Measurements from ENCODE around the gene NUP50. TPM values are rescaled to one million over a fixed set of nuclear protein-coding genes. Genes with fewer than 3 reads are reported as not detected.

Gene NUP50
- total and polyA plus RNA-seq, 2 donors from 2014 or later, result 11.3 to 64.2 TPM

DNA sequence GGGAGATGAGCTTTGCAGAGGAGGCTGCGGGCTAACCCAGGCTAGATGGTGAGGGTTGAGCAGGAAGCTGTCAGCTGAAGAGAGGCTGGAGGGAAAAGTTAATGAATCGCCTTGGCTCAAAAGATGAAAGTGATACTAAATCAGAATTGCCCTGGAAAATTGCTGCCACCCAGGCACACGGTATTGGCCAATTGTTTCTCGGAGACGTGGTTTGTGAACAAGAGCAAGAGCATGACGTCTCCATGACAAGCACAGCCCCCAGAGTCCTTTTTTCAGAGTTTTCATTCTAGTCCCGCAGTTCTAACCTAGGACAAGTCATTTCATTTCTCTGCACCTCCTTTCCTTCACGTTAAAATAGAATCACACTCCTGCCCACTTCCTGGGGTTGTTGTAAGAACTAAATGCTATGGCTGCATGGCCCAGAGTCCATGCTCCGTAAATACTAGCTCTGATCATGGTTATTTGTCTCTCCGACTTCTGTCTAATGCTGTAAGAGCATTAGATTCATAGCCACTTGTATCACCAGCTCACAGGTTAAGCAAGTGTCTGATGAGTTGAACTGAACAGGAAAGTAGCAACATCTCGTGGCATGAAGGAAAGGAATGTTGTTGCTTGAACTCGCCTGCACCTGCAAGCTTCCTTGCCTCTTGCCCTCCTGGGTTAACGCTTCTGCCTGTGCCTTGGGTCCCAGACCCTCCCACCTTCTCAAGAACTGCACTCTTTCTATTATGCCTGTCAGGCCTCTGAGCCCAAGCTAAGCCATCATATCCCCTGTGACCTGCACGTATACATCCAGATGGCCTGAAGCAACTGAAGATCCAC lies 33.8 kb upstream of the NUP50 start:
- Histone ChIP-seq H3K4me1 (ENCODE audit: control insufficient read depth in 2 of 3, insufficient read depth in 2 of 3, low read depth in 1 of 3, low read length in 3 of 3) (no peaks in the 10 kb centered on the region), H3K9ac (ENCODE audit: low read length in 3 of 3) (no peak overlapping the region), H3K27ac (ENCODE audit: low read depth in 2 of 2, low read length in 2 of 2) (no peak overlapping the region), H3K9me3 (ENCODE audit: control insufficient read depth in 2 of 3, insufficient read depth in 1 of 3, low read length in 3 of 3) (peaks cover 0 to 11% (median 0%) of the 10 kb centered on the region in 3 donors), H3K27me3 (ENCODE audit: control insufficient read depth, insufficient read depth, low read length) (no peaks in the 10 kb centered on the region), H3K4me3 (ENCODE audit: low read length in 3 of 3) (no peak overlapping the region), H3K36me3 (ENCODE audit: control insufficient read depth in 2 of 3, insufficient read depth in 3 of 3, low read length in 3 of 3) (peaks cover 0 to 13% (median 10%) of the 10 kb centered on the region in 3 donors)
- intact Hi-C loops (cut with DNase I), result no loop called here
- TF ChIP-seq, protein P1, sequence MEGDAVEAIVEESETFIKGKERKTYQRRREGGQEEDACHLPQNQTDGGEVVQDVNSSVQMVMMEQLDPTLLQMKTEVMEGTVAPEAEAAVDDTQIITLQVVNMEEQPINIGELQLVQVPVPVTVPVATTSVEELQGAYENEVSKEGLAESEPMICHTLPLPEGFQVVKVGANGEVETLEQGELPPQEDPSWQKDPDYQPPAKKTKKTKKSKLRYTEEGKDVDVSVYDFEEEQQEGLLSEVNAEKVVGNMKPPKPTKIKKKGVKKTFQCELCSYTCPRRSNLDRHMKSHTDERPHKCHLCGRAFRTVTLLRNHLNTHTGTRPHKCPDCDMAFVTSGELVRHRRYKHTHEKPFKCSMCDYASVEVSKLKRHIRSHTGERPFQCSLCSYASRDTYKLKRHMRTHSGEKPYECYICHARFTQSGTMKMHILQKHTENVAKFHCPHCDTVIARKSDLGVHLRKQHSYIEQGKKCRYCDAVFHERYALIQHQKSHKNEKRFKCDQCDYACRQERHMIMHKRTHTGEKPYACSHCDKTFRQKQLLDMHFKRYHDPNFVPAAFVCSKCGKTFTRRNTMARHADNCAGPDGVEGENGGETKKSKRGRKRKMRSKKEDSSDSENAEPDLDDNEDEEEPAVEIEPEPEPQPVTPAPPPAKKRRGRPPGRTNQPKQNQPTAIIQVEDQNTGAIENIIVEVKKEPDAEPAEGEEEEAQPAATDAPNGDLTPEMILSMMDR (IDR thresholded peaks at IDR 0.05; ENCODE audit: borderline replicate concordance, extremely low read depth, insufficient read depth), result no peak
- DNase-seq (peak in 1 of 5 donors; percentile 12), FAIRE-seq (no peak)

DNA sequence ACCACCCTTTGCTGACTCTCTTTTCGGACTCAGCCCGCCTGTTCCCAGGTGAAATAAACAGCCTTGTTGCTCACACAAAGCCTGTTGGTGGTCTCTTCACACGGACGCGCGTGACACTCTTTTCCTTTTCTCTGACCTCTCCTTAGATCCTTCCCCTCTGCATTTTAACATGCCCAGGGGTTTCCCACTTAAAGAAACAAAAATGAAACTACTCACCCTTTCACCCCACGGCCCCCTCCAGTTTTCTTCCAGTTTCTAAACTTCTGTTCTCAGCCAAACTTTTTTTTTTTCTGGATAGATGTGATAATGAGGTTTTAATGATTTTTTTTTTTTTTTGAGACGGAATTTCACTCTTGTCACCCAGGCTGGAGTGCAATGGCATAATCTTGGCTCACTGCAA lies 32.8 kb upstream of the NUP50 start:
- no peak overlapping the region for H3K9ac ChIP-seq (ENCODE audit: low read length in 3 of 3)
- intact Hi-C loops (cut with DNase I), result no loop called here
- H3K4me3 ChIP-seq (ENCODE audit: low read length in 3 of 3), result no peak overlapping the region
- H3K36me3 ChIP-seq (ENCODE audit: control insufficient read depth in 2 of 3, insufficient read depth in 3 of 3, low read length in 3 of 3), result peaks cover 0 to 13% (median 10%) of the 10 kb centered on the region in 3 donors
- DNase-seq (no peak), FAIRE-seq (no peak)
- TF ChIP-seq, protein P1 (IDR thresholded peaks at IDR 0.05; ENCODE audit: borderline replicate concordance, extremely low read depth, insufficient read depth), result no peak
- H3K27ac ChIP-seq (ENCODE audit: low read depth in 2 of 2, low read length in 2 of 2), result no peak overlapping the region
- H3K27me3 ChIP-seq (ENCODE audit: control insufficient read depth, insufficient read depth, low read length), result no peaks in the 10 kb centered on the region
- peaks cover 0 to 13% (median 0%) of the 10 kb centered on the region in 3 donors for H3K9me3 ChIP-seq (ENCODE audit: control insufficient read depth in 2 of 3, insufficient read depth in 1 of 3, low read length in 3 of 3)
- no peaks in the 10 kb centered on the region for H3K4me1 ChIP-seq (ENCODE audit: control insufficient read depth in 2 of 3, insufficient read depth in 2 of 3, low read depth in 1 of 3, low read length in 3 of 3)

DNA sequence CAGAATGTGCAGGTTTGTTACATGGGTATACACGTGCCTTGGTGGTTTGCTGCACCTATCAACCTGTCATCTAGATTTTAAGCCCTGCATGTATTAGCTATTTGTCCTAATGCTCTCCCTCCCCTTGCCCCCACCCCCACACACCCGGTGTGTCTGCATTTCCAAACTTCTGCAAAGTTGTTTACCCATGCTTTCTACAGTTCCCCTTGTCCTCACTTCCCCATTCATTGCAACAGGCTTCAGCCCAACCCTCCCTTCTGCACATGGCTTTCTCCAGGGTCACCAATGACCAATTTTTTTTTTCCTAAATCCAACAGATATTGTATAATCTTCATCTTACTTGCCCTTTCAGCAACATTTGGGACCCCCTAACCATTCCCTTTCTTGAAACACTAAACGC lies 32.0 kb upstream of the NUP50 start:
- FAIRE-seq (no peak), DNase-seq (no peak)
- Histone ChIP-seq H3K36me3 (ENCODE audit: control insufficient read depth in 2 of 3, insufficient read depth in 3 of 3, low read length in 3 of 3) (peaks cover 0 to 13% (median 10%) of the 10 kb centered on the region in 3 donors), H3K4me1 (ENCODE audit: control insufficient read depth in 2 of 3, insufficient read depth in 2 of 3, low read depth in 1 of 3, low read length in 3 of 3) (no peaks in the 10 kb centered on the region), H3K9me3 (ENCODE audit: control insufficient read depth in 2 of 3, insufficient read depth in 1 of 3, low read length in 3 of 3) (peaks cover 0 to 13% (median 0%) of the 10 kb centered on the region in 3 donors), H3K9ac (ENCODE audit: low read length in 3 of 3) (no peak overlapping the region), H3K27ac (ENCODE audit: low read depth in 2 of 2, low read length in 2 of 2) (no peak overlapping the region), H3K27me3 (ENCODE audit: control insufficient read depth, insufficient read depth, low read length) (no peaks in the 10 kb centered on the region), H3K4me3 (ENCODE audit: low read length in 3 of 3) (no peak overlapping the region)
- TF ChIP-seq, protein P1 (IDR thresholded peaks at IDR 0.05; ENCODE audit: borderline replicate concordance, extremely low read depth, insufficient read depth), result no peak
- intact Hi-C loops (cut with DNase I), result no loop called here
